Medulla oblongata (tissue), 1 donor: ENCODE data around the gene KIAA0513.

ENCODE experiments used
- DNase-seq: peaks from one replicate; pipeline ENCODE4 v3.0.0-alpha.2; 2015; ENCODE audit errors: extremely low spot score

Gene KIAA0513

GRCh38 chr16:85069171-85069570 is 41.6 kb downstream of the KIAA0513 start:
- DNase-seq = no peak

- DNase-seq = no peak
Measured at GRCh38 chr16:85072076-85072860, 44.7 kb downstream of the KIAA0513 start.

GRCh38 chr16:85072947-85073346 is 45.4 kb downstream of the KIAA0513 start:
- DNase-seq = no peak

GRCh38 chr16:85074225-85074914 is 46.8 kb downstream of the KIAA0513 start:
- DNase-seq = no peak

- DNase-seq = peak; percentile 28
Measured at GRCh38 chr16:85075236-85075924, 47.8 kb downstream of the KIAA0513 start.

GRCh38 chr16:85077039-85077438 is 49.4 kb downstream of the KIAA0513 start:
- DNase-seq = no peak

- no peak for DNase-seq
Measured at GRCh38 chr16:85077576-85078125, 50.1 kb downstream of the KIAA0513 start.

- no peak for DNase-seq
Measured at GRCh38 chr16:85078226-85078625, 50.6 kb downstream of the KIAA0513 start.

GRCh38 chr16:85078952-85079351 is 51.4 kb downstream of the KIAA0513 start:
- no peak for DNase-seq

GRCh38 chr16:85079785-85080570 is 52.4 kb downstream of the KIAA0513 start:
- no peak for DNase-seq

GRCh38 chr16:85081038-85081437 is 53.4 kb downstream of the KIAA0513 start:
- no peak for DNase-seq

GRCh38 chr16:85081765-85082164 is 54.2 kb downstream of the KIAA0513 start:
- no peak for DNase-seq

- DNase-seq = no peak
Measured at GRCh38 chr16:85082173-85083050, 54.8 kb downstream of the KIAA0513 start.

- DNase-seq = peak; percentile 44
Measured at GRCh38 chr16:85083051-85083639, 55.5 kb downstream of the KIAA0513 start.

GRCh38 chr16:85084841-85085510 is 57.4 kb downstream of the KIAA0513 start:
- no peak for DNase-seq

- no peak for DNase-seq
Measured at GRCh38 chr16:85085721-85086120, 58.1 kb downstream of the KIAA0513 start.

- peak; percentile 80 for DNase-seq
Measured at GRCh38 chr16:85086347-85087291, 59.0 kb downstream of the KIAA0513 start.

GRCh38 chr16:85087899-85088569 is 60.4 kb downstream of the KIAA0513 start:
- no peak for DNase-seq
